NCI-H510A (cell line): Measurements from ENCODE around the gene IFNG.
A peak's percentile ranks its signal among the peaks of the same experiment; 100 is the strongest.

Experiments used
- DNase-seq: peaks from one replicate; lab custom pipeline; 2025; lab: John Stamatoyannopoulos, UW

The IFNG gene

GRCh38 chr12:68166317-68166831 lies 6.8 kb upstream of the IFNG start:
- no peak for DNase-seq

- no peak for DNase-seq
Measured at GRCh38 chr12:68163560-68164081, 4.1 kb upstream of the IFNG start.

GRCh38 chr12:68162374-68162773 lies 2.8 kb upstream of the IFNG start:
- DNase-seq, result no peak

GRCh38 chr12:68158432-68158831 lies 1.1 kb downstream of the IFNG start:
- DNase-seq, result no peak

GRCh38 chr12:68157380-68157779 lies 2.2 kb downstream of the IFNG start:
- DNase-seq, result no peak

- no peak for DNase-seq
Measured at GRCh38 chr12:68156636-68157035, 2.9 kb downstream of the IFNG start.

GRCh38 chr12:68154779-68155178 lies 4.8 kb downstream of the IFNG start:
- DNase-seq, result no peak

GRCh38 chr12:68148261-68148951 lies 11.1 kb downstream of the IFNG start:
- DNase-seq, result no peak

- no peak for DNase-seq
Measured at GRCh38 chr12:68140556-68140955, 19.0 kb downstream of the IFNG start.

GRCh38 chr12:68139941-68140340 lies 19.6 kb downstream of the IFNG start:
- DNase-seq, result no peak

- no peak for DNase-seq
Measured at GRCh38 chr12:68139001-68139400, 20.5 kb downstream of the IFNG start.

GRCh38 chr12:68138480-68138879 lies 21.1 kb downstream of the IFNG start:
- no peak for DNase-seq

- DNase-seq, result no peak
Measured at GRCh38 chr12:68137335-68137830, 22.2 kb downstream of the IFNG start.

- no peak for DNase-seq
Measured at GRCh38 chr12:68135520-68135919, 24.0 kb downstream of the IFNG start.

GRCh38 chr12:68131867-68132414 lies 27.6 kb downstream of the IFNG start:
- no peak for DNase-seq

GRCh38 chr12:68129979-68130378 lies 29.6 kb downstream of the IFNG start:
- DNase-seq, result no peak

GRCh38 chr12:68122236-68122920 lies 37.2 kb downstream of the IFNG start:
- DNase-seq, result no peak

- no peak for DNase-seq
Measured at GRCh38 chr12:68121143-68121542, 38.4 kb downstream of the IFNG start.

- peak; percentile 46 for DNase-seq
Measured at GRCh38 chr12:68119724-68120211, 39.8 kb downstream of the IFNG start.

- DNase-seq, result no peak
Measured at GRCh38 chr12:68119250-68119649, 40.3 kb downstream of the IFNG start.

- DNase-seq, result no peak
Measured at GRCh38 chr12:68118096-68118755, 41.3 kb downstream of the IFNG start.

GRCh38 chr12:68117661-68118060 lies 41.9 kb downstream of the IFNG start:
- DNase-seq, result no peak
